ENCODE results near the gene TMEM61. TPM values are rescaled to one million over a fixed set of nuclear protein-coding genes. Genes with fewer than 3 reads are reported as not detected.

The TMEM61 gene
- total RNA-seq, 3 donors from 2014 or later, result 0.32 to 8.3 (median 7.5) TPM

DNA sequence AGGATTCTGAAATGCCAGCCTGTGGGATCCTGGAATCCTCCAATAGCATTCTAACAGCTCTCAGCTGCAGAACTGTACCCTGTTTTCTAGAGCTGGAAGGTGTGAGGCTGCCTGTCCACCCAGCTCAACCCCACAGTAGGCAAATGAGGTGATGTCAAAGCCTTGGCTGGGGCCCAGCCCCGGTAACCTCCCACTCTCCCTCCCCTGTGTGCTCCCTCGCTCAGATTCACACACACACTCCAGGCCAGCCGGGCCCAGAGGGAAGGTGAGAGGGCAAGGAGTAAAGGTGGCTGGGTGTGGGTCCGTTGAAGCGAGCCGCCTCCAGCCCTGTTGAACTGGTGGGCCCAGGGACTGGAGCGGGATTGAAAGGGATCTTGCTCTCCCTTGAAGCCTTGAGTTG lies 18.2 kb downstream of the TMEM61 start, which contains the start of gene BSND:
Gene BSND, plus strand, starts transcription at position 257 of the 400 bp plus-strand sequence. CDS start 254 bp downstream, outside the sequence.
- Histone ChIP-seq H3K27me3 (peaks cover 0 to 14% of the 10 kb centered on the region in 2 donors), H3K27ac (no peak within 1 kb of the TSS), H3K9me3 (no peaks in the 10 kb centered on the region), H3K4me3 (no peak within 1 kb of the TSS), H3K4me1 (no peaks in the 10 kb centered on the region), H3K36me3 (no peaks in the 10 kb centered on the region)
- TF ChIP-seq POLR2A (IDR thresholded peaks at IDR 0.05) (no peak), POLR2AphosphoS5 (IDR thresholded peaks at IDR 0.05) (no peak)
- TF ChIP-seq, protein P1, sequence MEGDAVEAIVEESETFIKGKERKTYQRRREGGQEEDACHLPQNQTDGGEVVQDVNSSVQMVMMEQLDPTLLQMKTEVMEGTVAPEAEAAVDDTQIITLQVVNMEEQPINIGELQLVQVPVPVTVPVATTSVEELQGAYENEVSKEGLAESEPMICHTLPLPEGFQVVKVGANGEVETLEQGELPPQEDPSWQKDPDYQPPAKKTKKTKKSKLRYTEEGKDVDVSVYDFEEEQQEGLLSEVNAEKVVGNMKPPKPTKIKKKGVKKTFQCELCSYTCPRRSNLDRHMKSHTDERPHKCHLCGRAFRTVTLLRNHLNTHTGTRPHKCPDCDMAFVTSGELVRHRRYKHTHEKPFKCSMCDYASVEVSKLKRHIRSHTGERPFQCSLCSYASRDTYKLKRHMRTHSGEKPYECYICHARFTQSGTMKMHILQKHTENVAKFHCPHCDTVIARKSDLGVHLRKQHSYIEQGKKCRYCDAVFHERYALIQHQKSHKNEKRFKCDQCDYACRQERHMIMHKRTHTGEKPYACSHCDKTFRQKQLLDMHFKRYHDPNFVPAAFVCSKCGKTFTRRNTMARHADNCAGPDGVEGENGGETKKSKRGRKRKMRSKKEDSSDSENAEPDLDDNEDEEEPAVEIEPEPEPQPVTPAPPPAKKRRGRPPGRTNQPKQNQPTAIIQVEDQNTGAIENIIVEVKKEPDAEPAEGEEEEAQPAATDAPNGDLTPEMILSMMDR (IDR thresholded peaks at IDR 0.05), result no peak
- DNase-seq (ENCODE audit: low spot score in 2 of 2), result no peak
- intact Hi-C loops (cut with DNase I; ENCODE audit: low total_unique reads), result no loop called here

DNA sequence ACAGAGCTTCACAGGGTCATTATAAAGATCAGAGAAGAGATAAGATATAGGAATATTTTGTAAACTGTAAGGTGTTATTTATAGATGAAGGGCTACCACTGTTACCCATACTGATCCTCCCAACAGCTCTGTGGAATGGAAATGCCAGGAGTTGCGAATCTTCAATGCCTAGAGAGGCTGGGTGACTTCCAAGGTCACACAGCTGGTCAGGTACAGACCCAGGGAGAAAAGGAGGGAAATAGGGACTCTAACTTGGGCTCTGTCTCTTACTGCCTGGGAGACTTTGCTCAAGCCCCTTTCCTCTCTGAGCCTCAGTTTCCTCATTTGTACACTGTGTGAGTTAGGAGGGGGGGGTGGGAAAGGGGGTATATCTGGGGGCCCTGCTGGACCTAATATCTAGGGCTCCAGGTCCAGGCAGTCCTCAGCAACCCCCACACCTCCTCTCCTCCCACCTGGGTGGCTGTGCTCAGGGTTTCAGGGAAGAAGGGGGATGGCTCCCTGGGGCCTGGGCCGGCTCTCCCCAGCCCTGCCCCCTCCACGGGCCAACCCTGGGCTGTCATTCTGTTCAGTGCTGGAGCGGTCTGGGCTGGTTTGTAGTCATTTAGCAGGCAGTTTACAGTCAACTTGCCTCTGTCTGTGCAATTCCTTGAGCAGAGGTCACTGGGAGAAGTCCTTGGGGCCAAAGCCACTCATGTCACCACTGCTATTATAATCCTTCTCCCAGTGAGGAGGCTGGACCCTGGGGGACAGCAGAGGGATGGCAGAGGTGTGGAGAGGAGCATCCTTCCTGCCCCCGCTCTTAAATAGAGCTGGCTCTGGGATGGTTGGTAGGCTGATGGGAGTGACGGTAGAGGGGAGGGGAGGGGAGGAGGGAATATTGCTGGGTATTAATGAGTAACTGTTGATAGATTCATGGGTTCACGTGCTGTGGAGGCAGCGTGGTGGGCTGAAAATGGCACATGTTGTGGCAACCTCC lies 20.0 kb downstream of the TMEM61 start:
- TF ChIP-seq POLR2AphosphoS5 (IDR thresholded peaks at IDR 0.05) (no peak), POLR2A (IDR thresholded peaks at IDR 0.05) (no peak)
- TF ChIP-seq, protein P1 (IDR thresholded peaks at IDR 0.05), result no peak
- Histone ChIP-seq H3K27ac (no peak overlapping the region), H3K9me3 (no peaks in the 10 kb centered on the region), H3K27me3 (peaks cover 0 to 14% of the 10 kb centered on the region in 2 donors), H3K4me1 (no peaks in the 10 kb centered on the region), H3K36me3 (no peaks in the 10 kb centered on the region), H3K4me3 (no peak overlapping the region)
- intact Hi-C loops (cut with DNase I; ENCODE audit: low total_unique reads), result no loop called here
- DNase-seq (ENCODE audit: low spot score in 2 of 2), result no peak

DNA sequence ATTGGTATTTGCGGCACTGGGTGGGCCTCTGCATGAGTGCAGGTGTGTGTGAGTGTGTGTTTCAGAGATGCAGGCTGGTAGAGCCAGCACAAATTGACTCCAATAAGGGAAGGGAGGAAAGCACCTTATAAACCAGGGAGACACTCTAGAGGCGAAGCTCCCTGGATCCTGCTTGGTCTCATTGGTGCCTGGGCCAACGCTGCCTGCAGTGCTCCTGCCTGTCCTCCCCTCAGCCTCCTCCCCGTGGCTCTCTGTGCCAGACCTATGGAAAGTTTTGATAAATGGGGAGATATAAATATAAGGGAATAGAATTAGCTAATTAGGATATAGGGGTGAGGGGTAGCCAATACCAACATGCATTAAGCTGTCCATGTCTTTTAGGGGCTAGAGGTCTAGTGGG lies 20.9 kb downstream of the TMEM61 start:
- H3K4me1 ChIP-seq, result no peaks in the 10 kb centered on the region
- H3K4me3 ChIP-seq, result no peak overlapping the region
- TF ChIP-seq POLR2A (IDR thresholded peaks at IDR 0.05) (no peak), POLR2AphosphoS5 (IDR thresholded peaks at IDR 0.05) (no peak)
- TF ChIP-seq, protein P1 (IDR thresholded peaks at IDR 0.05), result no peak
- no peaks in the 10 kb centered on the region for H3K9me3 ChIP-seq
- no peak for DNase-seq (ENCODE audit: low spot score in 2 of 2)
- H3K36me3 ChIP-seq, result no peaks in the 10 kb centered on the region
- intact Hi-C loops (cut with DNase I; ENCODE audit: low total_unique reads), result no loop called here
- no peak overlapping the region for H3K27ac ChIP-seq
- H3K27me3 ChIP-seq, result peaks cover 0 to 14% of the 10 kb centered on the region in 2 donors

DNA sequence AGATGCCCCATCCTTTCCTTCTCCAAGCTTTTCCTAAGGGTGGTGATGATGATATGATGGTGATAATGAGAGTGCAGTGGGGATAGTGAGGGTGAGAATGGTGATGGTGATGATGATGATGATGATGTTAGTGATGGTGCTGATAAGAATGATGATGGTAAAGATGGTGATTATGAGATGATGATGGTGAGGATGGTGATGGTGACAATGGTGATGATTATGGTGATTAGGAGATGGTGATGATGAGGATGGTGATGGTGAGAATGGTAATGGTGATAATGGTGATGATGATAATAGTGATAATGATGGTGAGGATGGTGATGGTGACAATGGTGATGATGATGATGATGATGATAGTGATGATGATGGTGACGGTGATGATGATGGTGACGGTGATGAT lies 22.3 kb downstream of the TMEM61 start:
- H3K36me3 ChIP-seq, result no peaks in the 10 kb centered on the region
- intact Hi-C loops (cut with DNase I; ENCODE audit: low total_unique reads), result no loop called here
- H3K27ac ChIP-seq, result no peak overlapping the region
- H3K9me3 ChIP-seq, result no peaks in the 10 kb centered on the region
- no peak for DNase-seq (ENCODE audit: low spot score in 2 of 2)
- H3K4me1 ChIP-seq, result no peaks in the 10 kb centered on the region
- H3K4me3 ChIP-seq, result no peak overlapping the region
- TF ChIP-seq POLR2A (IDR thresholded peaks at IDR 0.05), result no peak
- TF ChIP-seq, protein P1 (IDR thresholded peaks at IDR 0.05), result no peak
- TF ChIP-seq POLR2AphosphoS5 (IDR thresholded peaks at IDR 0.05), result no peak
- peaks cover 0 to 6% of the 10 kb centered on the region in 2 donors for H3K27me3 ChIP-seq

All from breast epithelium (tissue), 4 donors.